NCI-H2029 (cell line): ENCODE data around the gene ZNF235.
"Not testable (repeated sequence)": the region's sequence is repeated elsewhere in the genome, so short reads cannot be mapped to it uniquely, and the experiment has no call there.

Experiments
- DNase-seq: peaks from one replicate; lab custom pipeline; 2025; lab: John Stamatoyannopoulos, UW

Gene ZNF235

DNA sequence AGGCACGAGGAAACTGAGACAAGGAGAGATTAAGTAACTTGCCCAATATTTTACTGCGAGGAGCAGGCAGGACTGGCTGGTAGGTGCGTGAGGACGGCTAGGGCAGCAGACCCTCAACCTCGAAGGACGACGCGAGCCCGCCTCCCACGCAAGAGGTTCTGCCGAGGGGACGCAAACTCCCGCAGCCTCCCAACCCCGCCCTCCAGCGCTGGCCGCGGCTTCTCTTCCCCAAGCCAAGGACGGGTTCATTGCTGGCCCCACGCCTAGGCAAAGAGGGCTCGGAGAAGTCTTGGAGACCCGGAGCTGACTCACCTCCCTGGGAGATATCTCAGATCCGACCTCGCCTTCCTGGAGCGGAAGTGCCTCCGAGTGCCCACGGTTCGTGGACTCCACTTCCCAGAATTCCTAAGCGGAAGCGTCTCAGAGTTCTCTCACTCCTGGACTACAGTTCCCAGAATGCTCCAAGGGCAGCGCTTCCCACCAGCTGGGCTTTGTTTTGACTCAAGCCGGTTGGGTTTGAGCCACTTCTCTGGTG lies at the start of gene ZNF235:
Gene ZNF235 (minus strand): TSS at position 367 of the 535 bp plus-strand sequence. CDS start 1,621 bp downstream, outside the sequence.
- DNase-seq = peak; percentile 96

DNA sequence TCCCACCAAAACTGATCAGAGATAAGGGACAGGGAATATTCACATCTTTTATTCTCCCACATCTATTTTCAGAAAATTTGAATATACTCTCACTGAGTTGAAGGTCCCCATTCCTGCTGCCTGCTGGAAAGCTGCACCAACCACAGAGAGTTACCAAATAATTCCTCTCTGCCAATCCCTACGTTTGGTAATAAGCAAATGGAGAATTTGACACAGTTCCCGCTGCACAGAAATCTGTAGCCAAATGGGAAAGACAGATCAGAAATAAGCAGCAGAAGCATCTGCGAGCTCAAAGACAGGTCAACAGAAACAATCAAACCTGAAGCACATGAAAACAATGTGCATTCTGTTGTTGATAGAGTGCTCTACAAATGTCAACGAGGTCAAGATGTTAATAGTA lies 41.7 kb upstream of the ZNF235 start:
- no peak for DNase-seq

DNA sequence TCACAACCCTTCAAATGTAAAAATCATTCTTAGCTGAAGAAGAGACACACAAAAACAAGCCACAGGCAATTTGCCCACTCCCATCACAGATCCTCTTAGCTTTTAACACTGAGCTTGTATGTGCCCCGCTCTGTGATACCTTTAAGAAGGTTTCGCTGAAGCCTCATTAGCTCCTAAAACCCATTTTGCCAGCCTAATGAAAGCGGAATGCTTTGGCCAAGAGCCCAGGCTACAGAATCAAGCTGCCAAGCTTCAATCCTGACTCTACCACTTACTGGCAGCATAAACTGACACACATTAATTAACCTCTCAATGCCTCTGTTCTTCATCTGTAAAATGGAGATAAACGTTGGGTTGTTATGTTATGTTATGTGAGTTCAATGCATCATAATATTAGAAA lies 41.1 kb upstream of the ZNF235 start:
- no peak for DNase-seq

DNA sequence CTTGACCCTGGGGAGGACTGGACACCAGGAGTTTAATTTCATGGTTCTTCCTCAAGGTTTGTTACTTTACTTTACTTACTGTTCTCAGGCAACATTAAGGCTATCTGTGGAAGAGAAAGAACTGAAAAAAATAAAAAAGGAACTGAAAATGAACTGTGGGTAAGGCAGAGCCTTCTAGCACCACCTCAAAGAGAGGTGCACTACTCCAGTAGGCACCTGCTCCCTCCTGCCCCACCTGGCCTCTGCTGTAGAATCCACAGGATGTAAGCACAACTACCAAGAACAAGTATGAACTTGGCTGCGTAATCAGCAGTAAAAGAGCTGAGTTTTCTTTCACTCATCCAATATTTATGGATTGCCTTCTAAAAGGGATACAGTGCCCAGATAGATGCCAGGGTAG lies 39.4 kb upstream of the ZNF235 start:
- no peak for DNase-seq

DNA sequence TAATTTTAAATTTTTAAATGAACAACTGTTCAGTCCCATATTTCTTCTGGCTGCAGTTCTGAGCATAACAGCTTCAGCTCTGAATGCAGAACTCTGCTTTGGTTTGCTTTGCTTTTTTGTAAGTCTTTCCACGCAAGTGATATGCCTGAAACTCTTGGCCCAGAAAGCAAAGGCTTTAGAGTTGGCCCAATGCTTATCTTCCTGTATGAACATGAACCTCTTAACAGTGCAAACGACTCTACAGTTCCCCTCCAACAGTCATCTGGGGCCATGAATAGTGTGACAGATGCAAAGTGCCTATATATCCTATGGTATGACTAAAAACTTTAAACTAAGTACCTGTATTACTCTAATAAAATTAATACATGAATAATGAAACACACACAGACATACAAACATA lies 37.0 kb upstream of the ZNF235 start:
- no peak for DNase-seq

DNA sequence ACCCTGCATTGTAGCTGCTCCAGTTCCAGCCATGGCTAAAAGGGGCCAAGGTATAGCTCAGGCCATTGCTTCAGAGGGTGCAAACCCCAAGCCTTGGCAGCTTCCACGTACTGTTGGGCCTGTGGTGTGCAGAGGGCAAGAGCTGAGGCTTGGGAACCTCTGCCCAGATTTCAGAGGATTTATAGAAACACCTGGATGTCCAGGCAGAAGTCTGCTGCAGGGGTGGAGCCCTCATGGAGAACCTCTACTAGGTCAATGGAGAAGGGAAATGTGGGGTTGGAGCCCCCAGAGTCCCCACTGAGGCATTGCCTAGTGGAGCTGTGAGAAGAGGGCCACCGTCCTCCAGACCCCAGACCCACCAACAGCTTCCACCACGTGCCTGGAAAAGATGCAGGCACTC lies 29.8 kb upstream of the ZNF235 start:
- not testable (repeated sequence) for DNase-seq

DNA sequence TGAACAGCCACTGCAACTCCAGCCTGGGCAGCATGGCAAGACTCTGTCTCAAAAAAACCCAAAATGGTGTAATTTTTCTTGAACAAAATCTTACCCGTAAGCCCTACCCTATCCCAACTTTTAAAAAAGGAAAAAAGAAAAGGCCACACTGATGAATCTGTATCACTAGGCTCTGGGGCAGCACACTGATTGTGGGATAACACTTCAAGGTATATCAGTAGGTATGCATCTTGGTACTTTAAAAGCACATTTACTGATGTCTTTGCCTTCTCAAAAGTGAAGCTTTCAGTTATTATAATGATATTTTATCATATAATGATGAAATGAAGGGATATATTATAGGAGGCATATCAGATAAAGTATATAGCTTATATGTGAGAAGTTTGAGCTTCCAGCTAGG lies 27.3 kb upstream of the ZNF235 start:
- DNase-seq = no peak

DNA sequence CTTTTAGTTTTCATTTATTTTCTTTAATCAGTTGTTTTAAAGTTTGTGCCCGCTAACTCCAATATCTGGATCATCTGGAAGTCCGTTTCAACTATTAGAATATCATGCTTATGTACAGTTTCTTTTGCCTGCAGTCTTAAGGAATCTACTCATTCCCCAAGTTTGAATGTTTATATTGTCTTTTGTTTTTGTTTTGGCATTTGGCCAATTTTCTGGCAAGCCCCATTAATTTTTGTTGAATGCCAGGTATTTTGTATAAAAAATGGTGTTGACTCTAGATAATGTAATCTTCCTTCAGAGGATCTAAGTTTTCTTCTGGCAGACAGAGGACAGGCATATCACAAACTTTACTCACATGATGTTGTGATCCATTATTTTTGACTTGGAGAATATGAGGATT lies 11.1 kb upstream of the ZNF235 start:
- no peak for DNase-seq

DNA sequence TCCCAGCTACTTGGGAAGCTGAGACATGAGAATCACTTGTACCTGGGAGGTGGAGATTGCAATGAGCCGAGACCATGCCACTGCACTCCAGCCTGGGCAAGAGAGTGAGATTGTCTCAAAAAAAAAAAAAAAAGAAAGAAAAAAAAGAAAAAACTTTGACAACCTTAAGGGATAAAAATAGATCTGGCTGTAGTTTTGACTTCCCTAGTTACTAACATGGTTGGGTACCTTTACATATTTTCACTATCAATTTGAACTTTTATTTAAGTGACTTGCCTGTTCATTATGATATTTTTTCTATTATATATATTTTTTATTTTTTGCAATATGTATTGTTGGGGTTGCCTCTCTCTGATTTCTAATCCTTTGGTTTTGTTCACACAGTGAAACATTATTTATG lies 8.4 kb upstream of the ZNF235 start:
- DNase-seq = no peak

DNA sequence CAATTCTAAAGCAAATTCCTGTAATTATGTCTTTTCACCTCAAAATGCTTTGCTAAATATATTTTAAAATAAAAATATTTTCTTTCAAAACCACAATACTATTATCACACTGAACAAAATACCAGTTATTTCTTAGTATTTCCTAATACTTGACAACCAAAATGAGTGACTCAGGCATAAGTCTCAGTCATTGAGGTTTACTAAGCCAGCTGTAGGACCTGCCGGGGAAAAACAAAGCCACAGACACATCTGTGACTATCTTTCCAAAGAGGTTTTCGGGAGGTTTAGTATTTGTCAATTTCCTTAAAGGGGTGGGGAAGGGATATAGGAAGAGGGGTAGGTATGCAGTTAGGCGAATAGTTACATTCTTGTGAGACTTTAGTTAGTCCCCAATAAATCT lies 3.2 kb upstream of the ZNF235 start:
- DNase-seq = no peak

DNA sequence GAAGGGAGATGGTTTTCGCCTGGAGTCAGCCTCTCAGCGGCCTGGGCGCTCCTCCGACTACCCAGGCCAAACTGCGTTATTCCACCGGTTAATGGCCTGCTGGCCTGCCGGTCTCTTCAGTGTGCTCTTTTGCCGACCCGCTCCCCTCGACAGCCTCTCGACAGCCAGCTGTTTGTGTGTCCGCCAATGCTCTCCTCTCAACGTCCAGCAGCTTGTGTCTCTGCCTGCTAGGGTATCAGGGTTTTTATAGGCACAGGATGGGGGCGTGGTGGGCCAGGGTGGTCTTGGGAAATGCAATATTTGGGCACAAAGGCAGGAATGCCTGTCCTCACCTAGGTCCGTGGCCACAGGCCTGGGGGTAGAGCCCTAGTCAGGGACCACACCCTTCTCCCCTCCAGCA lies 1.5 kb upstream of the ZNF235 start:
- DNase-seq = no peak

DNA sequence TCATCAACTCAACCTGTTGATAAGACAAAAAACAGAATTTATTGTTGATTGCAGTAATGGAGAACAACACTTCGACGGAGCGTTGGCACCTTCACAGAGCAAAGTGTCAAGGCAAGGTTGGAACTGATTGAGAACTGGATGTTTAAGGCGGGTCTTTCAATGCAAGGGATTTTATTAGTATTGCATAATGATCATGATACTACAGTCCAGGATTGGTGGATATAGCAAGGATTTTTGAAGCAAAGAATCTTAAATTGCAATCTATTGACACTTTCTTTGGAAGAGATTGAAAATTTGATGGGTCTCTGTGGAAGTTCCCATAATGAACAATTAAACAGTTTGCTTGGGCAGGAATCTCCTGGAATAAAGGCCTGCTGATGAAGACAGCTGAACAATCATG lies 632 bp upstream of the ZNF235 start:
- DNase-seq = no peak

DNA sequence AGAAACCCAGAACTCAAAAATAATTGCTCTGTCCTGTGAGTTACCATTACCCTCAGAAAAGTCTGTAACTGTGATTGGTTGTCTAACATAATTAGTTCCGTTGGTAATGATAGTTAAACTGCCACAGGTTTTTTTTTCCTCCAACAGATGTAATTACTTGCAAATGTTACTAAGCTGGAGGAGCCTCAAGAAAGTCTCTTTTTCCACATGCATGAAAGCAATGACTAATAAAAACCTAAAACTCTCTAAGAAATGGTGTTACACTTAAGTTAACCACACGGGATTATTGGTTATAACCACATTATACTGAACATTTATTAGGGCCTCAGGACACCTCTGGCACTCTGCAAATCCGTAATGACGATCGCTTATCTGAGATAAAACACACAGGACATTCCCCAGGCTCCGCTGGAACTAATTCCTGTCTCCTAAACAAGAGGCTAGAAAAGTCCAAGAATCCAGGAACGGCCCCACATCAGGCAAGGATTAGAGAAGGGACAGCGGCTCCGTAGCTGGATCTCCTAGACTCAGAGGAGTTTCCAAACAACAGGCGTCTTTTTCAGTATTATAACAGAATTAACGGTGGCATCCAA lies 753 bp downstream of the ZNF235 start:
- DNase-seq = no peak

DNA sequence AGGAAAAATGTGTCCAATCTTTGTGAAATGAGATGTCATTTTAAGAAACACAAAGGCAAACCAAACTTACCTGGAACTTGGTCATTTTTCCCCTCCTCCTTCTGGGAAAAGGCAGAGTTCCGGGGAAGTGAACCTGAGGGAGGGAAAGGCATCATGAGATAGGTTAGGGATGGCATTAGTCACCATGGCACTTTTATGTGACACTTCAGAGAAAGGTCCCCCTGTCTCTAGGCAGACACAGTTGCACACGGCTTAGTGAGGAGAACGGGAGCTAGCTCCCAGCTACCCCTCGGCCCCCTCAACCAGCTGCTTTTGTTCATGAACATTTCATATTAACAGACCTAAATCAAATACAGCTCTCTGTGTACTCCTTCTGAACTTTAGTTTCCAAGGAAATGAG lies 1.5 kb downstream of the ZNF235 start:
- no peak for DNase-seq

DNA sequence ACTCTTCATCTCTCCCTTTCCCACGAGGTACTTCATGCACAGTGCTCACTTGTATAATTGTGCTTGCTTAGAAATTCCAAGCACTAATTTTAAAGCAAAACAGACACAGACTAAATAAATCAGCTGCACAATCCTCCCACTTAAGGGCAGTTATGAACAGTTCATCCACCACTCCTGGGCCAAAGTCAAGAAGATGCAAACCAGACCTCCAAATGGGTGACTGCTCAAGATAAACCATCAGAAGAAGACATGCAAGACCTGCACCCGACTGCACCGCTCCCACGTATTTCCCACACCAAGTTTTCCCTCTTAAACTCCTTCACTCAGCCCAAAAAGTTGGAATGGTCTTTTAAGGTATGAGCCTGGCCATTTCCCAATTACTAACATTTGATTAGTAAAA lies 19.9 kb downstream of the ZNF235 start:
- no peak for DNase-seq

DNA sequence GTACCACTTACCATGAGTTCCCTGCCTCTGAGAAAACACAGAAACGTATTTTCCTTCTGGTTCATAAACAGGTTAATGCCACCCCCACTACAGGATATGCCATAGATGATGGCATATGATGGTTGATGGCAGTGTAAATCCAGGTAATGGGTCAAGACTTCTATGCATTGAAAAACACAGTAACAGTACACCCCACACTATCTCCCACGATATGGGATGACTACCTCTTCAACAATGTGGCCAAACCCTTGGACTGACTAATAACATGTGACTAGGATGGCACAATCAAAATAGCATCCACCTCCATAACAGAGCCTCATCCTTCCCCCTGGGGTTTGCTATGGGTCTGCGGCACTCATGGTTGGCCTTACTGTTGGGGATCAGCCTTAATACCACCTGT lies 22.0 kb downstream of the ZNF235 start:
- no peak for DNase-seq

DNA sequence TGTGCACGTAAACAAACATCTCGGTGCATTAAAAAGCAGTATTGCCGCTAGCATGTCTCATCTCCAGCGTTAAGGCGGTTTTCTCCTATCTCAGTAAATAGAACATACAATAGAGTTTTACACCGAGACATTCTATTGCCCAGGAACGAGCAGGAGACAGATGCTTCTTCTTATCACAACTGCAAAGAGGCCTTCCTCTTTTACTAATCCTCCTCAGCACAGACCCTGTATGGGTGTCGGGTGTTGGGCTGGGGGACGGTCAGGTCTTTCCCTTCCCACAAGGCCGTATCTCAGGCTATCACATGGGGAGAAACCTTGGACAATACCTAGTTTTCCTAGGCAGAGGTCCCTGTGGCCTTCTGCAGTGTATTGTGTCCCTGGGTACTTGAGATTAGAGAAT lies 23.9 kb downstream of the ZNF235 start:
- DNase-seq = no peak

DNA sequence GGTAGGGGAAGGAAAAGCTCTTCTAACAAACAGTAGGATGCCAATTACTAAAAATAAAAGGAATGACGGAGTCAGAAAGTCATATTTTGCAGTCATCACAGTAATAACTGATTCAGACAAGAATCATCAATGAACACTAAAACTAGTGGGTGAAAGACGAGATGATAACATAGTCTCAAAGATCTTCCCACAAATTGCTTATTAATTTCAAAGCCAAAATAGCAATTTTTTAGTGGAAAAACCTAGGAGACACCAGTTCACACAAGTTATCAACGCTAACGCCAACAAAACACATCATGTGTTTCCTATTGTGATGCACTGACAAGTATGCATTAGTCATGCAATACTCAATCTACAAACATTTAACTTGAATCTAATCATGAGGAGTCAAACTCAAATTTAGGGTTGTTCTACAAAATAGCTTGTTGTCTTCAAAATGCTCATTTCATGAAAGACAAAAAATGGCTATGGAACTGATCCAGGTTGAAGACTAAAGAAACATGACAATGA lies 26.6 kb downstream of the ZNF235 start:
- DNase-seq = no peak

DNA sequence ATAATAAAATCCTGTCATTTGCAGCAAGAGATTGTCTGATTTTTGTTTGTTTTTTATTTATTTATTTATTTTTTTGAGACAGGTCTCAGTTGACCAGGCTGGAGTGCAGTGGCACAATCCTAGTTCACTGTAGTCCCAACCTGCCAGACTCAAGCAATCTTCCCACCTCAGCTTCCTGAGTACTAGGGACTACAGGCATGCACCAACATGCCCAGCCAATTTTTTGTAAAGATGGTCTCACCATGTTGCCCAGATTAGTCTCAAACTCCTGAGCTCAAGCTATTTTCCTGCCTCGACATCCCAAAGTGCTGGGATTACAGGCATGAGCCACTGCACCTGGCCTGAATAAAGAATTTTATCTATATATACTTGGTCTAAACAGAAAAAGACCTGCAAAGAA lies 27.5 kb downstream of the ZNF235 start:
- no peak for DNase-seq

DNA sequence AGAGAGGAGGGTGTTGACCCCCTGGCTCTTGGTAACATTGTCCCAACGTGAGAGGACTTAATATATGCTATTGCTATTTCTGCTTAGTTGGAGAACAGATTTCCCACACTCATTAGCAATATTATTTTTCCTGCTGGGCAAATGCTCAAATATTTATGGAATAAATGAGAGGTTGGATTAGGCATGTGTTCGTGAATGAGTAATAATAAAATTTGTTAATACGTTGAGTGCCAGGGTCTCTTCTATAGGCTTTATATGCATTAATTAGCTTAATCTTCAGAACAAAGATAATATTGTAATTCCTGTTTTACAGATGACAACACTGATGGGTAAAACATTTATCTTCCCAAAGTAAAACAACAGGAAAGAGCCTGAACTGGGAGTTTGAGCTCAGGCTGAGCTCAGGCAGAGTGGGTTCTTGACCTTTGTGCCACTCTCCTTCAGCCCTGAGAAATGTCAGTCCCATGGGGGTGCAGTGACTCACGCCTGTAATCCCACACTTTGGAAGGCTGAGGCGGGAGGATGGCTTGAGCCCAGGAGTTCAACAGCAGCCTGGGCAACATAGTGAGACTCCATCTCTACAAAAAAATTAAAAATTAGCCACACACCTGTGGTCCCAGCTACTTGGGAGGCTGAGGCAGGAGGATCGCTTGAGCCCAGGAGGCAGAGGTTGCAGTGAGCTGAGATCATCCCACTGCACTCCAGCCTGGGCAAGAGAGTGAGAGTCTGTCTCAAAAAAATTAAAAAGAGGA lies 44.0 kb downstream of the ZNF235 start:
- no peak for DNase-seq

DNA sequence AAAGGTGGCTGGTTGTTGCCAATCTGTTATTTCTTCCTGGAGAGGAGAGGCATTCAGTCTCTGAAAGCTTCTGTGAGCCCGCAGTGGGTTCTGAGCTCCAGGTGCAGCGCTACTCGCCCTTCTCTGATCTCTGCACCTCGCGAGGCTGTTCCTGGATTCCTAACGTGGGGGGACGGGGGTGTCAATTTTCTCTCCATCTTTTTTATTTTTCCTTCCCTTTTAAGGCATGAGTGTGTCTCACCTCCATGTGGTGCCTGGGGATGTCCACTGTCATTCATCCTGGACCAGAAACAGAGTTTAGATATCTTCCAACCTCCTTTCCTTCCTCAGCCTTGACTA lies 44.5 kb downstream of the ZNF235 start:
- no peak for DNase-seq

DNA sequence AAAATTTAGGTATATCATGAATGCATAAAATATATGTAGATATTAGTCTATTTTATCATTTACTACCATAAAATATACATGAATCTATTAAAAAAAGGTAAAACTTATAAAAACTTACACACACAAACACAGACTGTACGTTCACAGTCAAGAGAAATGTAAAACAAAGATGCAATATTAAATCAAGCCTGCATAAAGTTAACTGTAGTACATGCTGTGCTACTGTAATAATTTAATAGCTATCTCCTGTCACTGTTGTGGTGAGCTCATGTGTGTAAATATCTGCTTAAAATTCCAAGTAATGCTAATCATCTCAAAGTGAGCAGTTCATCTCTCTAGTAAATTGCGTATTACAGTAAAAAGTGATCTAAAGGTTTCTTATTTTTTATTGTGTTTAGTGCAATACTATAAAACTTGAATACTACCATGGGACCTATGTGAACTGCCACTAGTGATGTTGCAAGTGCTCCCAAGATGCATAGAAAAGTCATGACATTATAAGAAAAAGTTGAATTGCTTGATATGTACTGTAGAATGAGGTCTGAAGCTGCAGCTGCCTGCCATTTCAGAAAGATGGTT lies 45.9 kb downstream of the ZNF235 start:
- DNase-seq = no peak

DNA sequence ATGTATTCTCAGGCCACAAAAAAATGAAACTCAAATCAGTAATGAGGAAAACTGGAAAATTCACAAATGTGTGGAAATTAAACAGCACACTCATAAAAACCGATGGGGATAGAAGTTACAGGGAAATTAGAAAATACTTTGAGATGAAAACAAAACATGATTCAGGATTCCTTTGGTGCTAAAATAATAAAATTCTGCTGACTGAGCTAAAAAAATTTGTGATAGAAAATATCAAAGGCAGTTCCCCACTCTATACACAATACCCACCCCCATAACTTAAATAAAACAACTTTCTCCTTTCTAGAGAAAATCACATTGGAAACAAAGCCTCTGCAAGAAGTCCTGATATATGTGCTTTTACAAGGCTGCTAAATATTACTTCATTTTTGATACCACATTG lies 46.7 kb downstream of the ZNF235 start:
- DNase-seq = no peak
